Uterus (tissue), 4 donors: ENCODE measurements around the gene KHK. TPM values are rescaled to one million over a fixed set of nuclear protein-coding genes. Genes with fewer than 3 reads are reported as not detected.

Experiments
- DNase-seq, 2 donors: peaks; one replicate each; pipeline ENCODE4 v3.0.0-alpha.2; 2019 to 2020
- H3K27ac ChIP-seq, 2 donors: fragments of 200-600 bp; sonication (generic); 1 replicate in 1 of 2; 2 replicates in 1 of 2; pipeline ENCODE4 v1.5.1; 2016 to 2018
- H3K27me3 ChIP-seq, 2 donors: fragments of 200-600 bp; sonication (generic); one replicate each; pipeline ENCODE4 v1.5.1; 2018 to 2019; ENCODE audit warnings: control low read depth in 1 of 2
- H3K36me3 ChIP-seq, 2 donors: fragments of 200-600 bp; sonication (generic); one replicate each; pipeline ENCODE4 v1.5.1; 2019; ENCODE audit warnings: control low read depth in 1 of 2
- H3K4me1 ChIP-seq, 2 donors: fragments of 200-600 bp; sonication (generic); one replicate each; pipeline ENCODE4 v1.5.1; 2018 to 2019; ENCODE audit warnings: control low read depth in 1 of 2
- H3K4me3 ChIP-seq, 2 donors: fragments of 200-600 bp; sonication (generic); 1 replicate in 1 of 2; 2 replicates in 1 of 2; pipeline ENCODE4 v1.5.1; 2018 to 2019; ENCODE audit warnings: mild to moderate bottlenecking in 1 of 2
- H3K9me3 ChIP-seq, 2 donors: fragments of 200-600 bp; sonication (generic); one replicate each; pipeline ENCODE4 v1.5.1; 2019; ENCODE audit warnings: control low read depth in 1 of 2
- POLR2A ChIP-seq, 2 donors: fragments of 450-650 bp; IDR thresholded peaks; one replicate each; pipeline ENCODE4 v1.6.1; 2016; ENCODE audit warnings: antibody characterized with exemption in 2 of 2, mild to moderate bottlenecking in 1 of 2, moderate library complexity in 1 of 2
- intact Hi-C: fragments of 100-400 bp; cut with DNase I; formaldehyde crosslinking; loops from one replicate; pipeline ENCODE4 v1.15.1; 2023; ENCODE audit warnings: low total_unique reads
- total RNA-seq, 4 donors: library from RNA; depleted of rRNA in 3 of 4; stranded (reverse); fragments of >200 nt in 3 of 4; gene quantifications; one replicate each; pipeline versions ENCODE4 v1.1.0 to v1.2.4, GENCODE V29; 2014 to 2023
- TF ChIP-seq, protein P1 (sequence below), 4 experiments: fragments of 200-600 bp in 2 of 4; fragments of 450-650 bp in 2 of 4; sonication (generic) in 2 of 4; IDR thresholded peaks; one replicate each; pipeline ENCODE4 v1.5.1; 2016 to 2019; ENCODE audit warnings: antibody characterized with exemption in 4 of 4, mild to moderate bottlenecking in 2 of 4, moderate library complexity in 1 of 4
- donor health status: DM: yes; HTN: yes; CAD: no.

The KHK gene
- total RNA-seq, 4 donors from 2014 or later = 1.0 to 21.6 (median 5.4) TPM

DNA sequence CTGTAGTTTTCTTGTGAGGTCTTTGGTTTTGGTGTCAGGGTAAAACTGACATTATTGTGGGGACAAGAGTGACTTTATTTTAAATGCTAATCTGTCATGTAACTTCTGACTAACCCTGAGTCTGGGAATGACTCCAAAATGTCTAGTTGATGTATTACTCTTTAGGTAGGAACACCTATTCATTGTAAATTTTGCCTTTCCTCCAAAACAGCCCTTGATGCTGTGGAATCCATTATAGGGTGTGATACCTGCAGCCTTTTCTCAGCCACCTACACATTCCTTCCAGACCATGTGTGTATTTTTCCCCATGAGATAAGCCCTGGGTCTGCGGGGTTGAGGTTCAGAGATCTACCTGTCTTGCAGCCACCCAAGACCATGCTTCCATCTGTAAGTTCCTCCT lies 56.7 kb downstream of the KHK start:
- no peaks in the 10 kb centered on the region for H3K27me3 ChIP-seq
- H3K9me3 ChIP-seq = no peaks in the 10 kb centered on the region
- TF ChIP-seq POLR2A (IDR thresholded peaks at IDR 0.05) = no peak
- TF ChIP-seq, protein P1, sequence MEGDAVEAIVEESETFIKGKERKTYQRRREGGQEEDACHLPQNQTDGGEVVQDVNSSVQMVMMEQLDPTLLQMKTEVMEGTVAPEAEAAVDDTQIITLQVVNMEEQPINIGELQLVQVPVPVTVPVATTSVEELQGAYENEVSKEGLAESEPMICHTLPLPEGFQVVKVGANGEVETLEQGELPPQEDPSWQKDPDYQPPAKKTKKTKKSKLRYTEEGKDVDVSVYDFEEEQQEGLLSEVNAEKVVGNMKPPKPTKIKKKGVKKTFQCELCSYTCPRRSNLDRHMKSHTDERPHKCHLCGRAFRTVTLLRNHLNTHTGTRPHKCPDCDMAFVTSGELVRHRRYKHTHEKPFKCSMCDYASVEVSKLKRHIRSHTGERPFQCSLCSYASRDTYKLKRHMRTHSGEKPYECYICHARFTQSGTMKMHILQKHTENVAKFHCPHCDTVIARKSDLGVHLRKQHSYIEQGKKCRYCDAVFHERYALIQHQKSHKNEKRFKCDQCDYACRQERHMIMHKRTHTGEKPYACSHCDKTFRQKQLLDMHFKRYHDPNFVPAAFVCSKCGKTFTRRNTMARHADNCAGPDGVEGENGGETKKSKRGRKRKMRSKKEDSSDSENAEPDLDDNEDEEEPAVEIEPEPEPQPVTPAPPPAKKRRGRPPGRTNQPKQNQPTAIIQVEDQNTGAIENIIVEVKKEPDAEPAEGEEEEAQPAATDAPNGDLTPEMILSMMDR (IDR thresholded peaks at IDR 0.05) = no peak
- H3K36me3 ChIP-seq = no peaks in the 10 kb centered on the region
- intact Hi-C loops = no loop called here
- H3K4me1 ChIP-seq = no peaks in the 10 kb centered on the region
- no peak overlapping the region for H3K27ac ChIP-seq
- no peak overlapping the region for H3K4me3 ChIP-seq
- DNase-seq = no peak

DNA sequence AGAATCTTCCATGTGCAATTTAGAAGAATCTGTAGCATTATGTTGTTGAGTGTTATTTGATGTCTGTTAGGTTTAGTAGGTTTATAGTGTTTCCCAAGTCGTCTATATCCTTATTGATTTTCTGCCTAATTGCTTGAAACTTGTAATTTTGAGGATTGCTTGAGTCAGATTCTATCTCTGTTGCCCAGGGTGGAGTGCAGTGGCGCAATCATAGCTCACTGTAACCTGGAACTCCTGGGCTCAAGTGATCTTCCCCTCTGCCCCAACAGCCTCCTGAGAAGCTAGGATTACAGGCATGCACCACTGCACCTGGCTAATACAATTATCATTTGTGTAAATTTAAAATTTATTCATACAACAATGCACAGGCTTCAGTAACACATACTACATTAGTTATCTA lies 59.1 kb downstream of the KHK start:
- Histone ChIP-seq H3K27me3 (no peaks in the 10 kb centered on the region), H3K9me3 (no peaks in the 10 kb centered on the region), H3K27ac (no peak overlapping the region), H3K4me3 (no peak overlapping the region), H3K4me1 (no peaks in the 10 kb centered on the region), H3K36me3 (no peaks in the 10 kb centered on the region)
- TF ChIP-seq, protein P1 (IDR thresholded peaks at IDR 0.05) = no peak
- TF ChIP-seq POLR2A (IDR thresholded peaks at IDR 0.05) = no peak
- intact Hi-C loops = no loop called here
- DNase-seq = no peak

DNA sequence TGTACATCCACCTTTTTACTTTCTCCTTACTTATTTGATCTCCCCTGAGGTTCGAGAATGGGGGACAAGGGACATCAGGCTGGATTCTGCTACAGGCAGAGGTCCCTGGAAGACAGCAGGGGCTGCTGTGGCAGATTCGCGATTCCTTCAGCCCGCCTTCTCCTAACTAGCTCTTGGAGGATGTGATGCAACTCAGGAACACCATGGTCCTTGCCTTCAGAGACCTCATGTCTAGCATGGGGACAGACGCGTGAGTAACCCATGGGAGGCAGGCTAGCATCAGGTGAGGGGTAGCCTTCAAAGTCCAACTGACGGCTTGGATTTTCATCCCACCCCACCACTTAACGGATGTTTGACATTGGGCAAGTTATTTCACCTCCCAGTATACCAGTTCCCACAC lies 61.4 kb downstream of the KHK start:
- no peaks in the 10 kb centered on the region for H3K27me3 ChIP-seq
- no peaks in the 10 kb centered on the region for H3K9me3 ChIP-seq
- no peak overlapping the region for H3K4me3 ChIP-seq
- peaks cover 0 to 4% of the 10 kb centered on the region in 2 donors for H3K4me1 ChIP-seq
- H3K27ac ChIP-seq = peak overlapping the region in 1 of 2 donors; percentile 92
- intact Hi-C loops = no loop called here
- DNase-seq = no peak
- no peaks in the 10 kb centered on the region for H3K36me3 ChIP-seq
- no peak for TF ChIP-seq POLR2A (IDR thresholded peaks at IDR 0.05)
- TF ChIP-seq, protein P1 (IDR thresholded peaks at IDR 0.05) = no peak

DNA sequence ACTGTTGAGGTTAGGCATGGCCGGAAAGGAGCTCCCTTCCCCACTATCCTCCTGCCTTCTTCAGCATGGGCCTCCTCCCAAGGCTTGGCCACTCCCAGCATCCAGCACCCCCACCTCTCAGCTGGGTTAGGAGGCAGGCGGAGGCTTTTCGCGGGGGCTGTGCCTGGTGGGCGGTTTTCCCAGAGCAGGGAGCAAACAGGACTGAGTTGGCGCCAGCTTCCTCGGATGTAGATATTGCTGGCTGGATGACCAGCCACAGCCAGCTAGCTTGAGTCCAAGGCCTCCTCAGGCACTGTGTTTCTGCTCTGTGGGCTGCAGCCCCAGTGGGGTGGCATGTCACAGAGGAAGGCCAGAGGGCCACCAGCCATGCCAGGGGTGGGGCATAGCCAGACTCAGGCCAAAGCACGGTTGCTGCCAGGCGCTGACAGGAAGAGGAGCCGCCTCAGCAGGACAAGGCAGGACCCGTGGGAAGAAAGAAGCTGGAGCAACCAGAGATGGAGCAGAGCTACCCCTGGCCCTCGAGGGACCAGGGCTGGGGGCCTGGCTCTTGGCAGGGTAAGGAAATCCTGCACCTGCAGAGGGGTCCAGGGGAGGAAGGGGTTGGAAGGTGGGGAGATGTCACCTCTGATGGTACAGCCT lies 62.3 kb downstream of the KHK start, which contains the start of gene TCF23:
TCF23 (plus strand) TSS at position 204 of the 639 bp plus-strand sequence; CDS start at position 334, 130 bp downstream.
- Histone ChIP-seq H3K27ac (peak within 1 kb of the TSS; percentile 92 to 93), H3K4me3 (peak within 1 kb of the TSS; percentile 45 to 49), H3K4me1 (peaks cover 0 to 5% of the 10 kb centered on the region in 2 donors), H3K9me3 (no peaks in the 10 kb centered on the region), H3K27me3 (no peaks in the 10 kb centered on the region), H3K36me3 (no peaks in the 10 kb centered on the region)
- peak; percentile 93 to 94 for DNase-seq
- peak in 1 of 2 donors; percentile 60 for TF ChIP-seq POLR2A (IDR thresholded peaks at IDR 0.05)
- TF ChIP-seq, protein P1 (IDR thresholded peaks at IDR 0.05) = no peak
- intact Hi-C loops = no loop called here

DNA sequence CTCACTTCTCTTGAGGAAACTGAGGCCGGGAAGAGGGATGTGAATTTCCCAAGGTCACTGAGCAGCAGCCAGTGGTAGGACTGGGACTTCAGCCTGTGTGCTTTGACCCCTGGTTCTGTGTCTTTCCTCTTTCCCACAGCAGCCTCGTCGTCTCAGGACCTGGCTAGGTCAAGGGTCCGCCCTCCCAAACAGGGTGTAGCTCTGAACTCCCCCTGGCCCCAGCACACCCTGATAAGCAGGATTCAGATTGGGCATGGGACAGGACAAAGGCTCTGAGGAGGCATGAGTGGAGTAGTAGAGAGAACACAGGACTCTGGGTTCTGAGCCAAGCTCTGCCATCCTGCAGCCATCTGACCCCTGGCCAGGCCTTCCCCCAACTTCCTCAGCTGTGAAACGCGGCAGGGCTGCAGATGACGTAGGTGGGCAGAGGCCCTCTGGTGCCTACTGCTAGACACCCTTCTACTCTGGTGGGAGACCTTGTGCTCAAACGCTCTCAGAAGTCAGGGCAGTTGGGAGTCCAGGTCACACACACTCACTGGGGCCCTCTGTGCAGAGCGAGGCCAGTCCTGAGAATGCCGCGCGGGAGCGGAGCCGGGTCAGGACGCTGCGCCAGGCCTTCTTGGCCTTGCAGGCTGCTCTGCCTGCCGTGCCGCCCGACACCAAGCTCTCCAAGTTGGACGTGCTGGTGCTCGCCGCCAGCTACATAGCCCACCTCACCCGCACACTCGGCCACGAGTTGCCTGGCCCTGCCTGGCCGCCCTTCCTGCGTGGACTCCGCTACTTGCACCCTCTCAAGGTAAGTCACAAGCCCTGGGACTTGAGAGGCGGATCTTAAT lies 63.2 kb downstream of the KHK start:
- Histone ChIP-seq H3K4me1 (peaks cover 0 to 6% of the 10 kb centered on the region in 2 donors), H3K4me3 (peak overlapping the region; percentile 45 to 49), H3K27me3 (no peaks in the 10 kb centered on the region), H3K36me3 (no peaks in the 10 kb centered on the region), H3K27ac (peak overlapping the region; percentile 92 to 93), H3K9me3 (no peaks in the 10 kb centered on the region)
- DNase-seq = no peak
- TF ChIP-seq POLR2A (IDR thresholded peaks at IDR 0.05) = no peak
- TF ChIP-seq, protein P1 (IDR thresholded peaks at IDR 0.05) = no peak
- intact Hi-C loops = no loop called here
